Pons (tissue), 1 donor: ENCODE measurements around the gene NUBP2.

Source experiments
- DNase-seq: peaks from one replicate; pipeline ENCODE4 v3.0.0-alpha.2; 2016; ENCODE audit warnings: low spot score

NUBP2 gene

DNA sequence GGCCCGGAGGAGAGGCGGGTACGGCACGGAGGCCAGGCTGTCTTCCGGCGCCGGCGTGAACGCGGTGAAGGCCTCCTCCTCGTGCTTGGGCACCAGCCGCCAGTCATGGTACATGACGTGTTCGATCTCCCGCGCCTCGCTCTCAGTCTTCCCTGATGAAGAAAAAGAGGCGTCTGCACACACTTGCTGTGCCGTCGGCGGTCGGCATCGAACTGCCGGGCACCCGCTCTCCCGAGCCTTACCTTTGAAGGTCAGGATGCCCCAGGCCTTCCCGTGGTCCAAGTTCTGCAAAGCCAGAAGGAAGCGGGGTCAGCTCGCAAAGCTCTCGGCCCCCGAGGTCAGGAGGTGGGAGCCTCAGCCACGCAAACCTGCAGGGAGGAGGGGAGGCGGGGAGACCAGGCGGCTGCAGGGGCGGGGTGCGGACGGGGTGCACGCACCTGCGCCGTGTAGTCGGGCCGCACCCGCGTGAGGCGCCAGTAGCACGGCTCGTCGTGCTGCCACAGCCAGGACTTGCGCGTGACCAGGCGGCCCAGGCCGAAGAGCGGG is 10.3 kb upstream of the NUBP2 start, which contains the start of gene EME2:
Gene EME2, plus strand, starts transcription at position 449 of the 546 bp plus-strand sequence. CDS start 418 bp downstream, outside the sequence.
- no peak for DNase-seq

- DNase-seq: peak; percentile 63
Observed at GRCh38 chr16:1772908-1773702, 9.7 kb upstream of the NUBP2 start, which contains the start of gene MRPS34. TSS of gene MRPS34 (minus strand) at chr16:1773134. CDS start at chr16:1773119, 15 bp downstream.

GRCh38 chr16:1773703-1774447 is 8.9 kb upstream of the NUBP2 start:
- no peak for DNase-seq

- DNase-seq: no peak
Observed at GRCh38 chr16:1774448-1774780, 8.3 kb upstream of the NUBP2 start.

DNA sequence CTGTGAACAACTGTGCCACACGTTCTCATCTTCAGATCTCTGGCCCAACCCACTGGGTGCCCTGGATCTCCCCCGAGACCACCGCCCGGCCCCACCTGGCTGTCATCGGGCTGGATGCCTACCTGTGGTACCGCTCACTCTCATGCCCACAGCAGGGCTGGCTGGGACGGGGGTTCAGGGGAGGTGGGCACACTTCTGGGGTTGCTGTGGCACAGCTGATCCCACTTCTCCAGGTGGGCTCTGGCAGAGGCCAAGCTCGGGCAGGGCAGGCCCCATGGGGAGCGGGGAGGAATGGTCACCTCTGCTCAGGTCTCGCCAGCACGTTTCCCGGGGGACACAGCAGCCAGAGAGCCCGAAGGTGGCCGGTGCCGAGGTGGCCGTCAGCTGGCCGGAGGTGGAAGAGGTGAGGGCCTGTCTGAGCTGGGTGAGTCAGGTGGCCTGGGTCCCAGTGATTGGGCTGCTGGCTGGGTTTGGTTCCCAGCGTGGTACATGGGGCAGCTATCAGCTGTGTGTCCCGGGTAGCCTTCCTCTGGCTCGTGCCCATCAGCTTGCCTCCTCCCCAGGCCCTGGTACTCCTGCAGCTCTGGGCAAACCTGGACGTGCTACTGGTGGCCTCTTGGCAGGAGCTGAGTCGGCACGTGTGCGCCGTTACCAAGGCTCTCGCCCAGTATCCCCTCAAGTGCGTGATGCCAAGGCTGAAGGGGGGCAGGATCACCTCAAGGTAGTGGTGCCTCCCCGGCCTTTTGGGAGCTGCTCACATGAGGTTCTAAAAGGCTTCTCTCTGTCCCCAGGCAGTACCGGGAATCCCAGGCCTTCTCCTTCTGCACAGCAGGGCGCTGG is 7.5 kb upstream of the NUBP2 start:
- DNase-seq: no peak

DNA sequence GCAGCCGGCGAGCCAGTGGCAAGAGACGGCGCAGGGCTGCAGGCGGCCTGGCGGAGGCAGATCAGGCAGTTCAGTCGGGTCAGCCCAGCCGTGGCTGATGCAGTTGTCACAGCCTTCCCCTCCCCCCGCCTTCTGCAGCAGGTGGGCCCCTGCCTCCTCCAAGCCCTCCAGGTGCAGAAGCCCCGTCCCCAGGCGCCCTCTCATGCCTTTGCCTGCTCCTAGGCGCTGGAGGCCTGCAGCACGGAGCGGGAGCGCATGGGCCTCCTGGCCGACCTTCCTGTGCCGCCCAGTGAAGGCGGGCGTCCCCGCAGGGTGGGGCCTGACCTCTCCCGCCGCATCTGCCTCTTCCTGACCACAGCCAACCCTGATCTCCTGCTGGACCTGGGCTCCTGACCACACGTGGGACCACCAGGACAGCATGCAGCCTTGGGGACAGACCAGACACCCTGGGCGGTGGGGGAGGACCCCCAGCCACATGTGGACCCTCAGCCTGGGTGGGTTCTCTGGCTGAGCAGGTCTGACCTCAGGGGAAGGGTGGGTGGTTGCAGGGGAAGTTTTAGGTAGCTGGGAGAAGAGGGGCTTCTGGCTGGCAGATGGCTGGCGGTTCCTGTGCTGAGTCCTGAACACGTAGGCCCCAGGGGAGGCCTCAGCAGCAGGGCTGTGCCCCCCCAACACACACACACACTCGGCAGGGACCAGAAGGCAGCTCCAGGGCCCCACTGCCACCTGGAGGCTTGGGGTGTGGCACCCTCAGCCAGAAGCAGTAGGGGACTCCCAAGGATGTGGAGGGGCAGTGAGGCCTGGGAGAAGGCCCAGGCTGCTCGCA is 6.7 kb upstream of the NUBP2 start:
- DNase-seq: no peak

DNA sequence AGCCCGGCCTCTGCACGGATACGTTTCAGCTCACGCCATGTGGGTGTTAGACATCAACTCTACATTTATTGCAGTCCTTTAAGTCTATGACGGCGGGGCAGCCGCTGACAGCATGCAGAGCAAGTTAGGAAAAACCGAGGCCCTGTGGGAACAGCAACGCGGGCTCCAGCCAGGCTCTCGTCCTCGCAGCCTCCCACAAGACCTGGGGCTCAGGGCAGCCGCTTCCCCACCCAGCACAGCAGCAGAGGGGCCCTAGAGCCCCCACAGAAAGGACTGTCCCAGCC is 6.1 kb upstream of the NUBP2 start:
- no peak for DNase-seq

- no peak for DNase-seq
Observed at GRCh38 chr16:1776991-1777374, 5.8 kb upstream of the NUBP2 start.

- DNase-seq: no peak
Observed at GRCh38 chr16:1777375-1778199, 5.2 kb upstream of the NUBP2 start.

GRCh38 chr16:1778200-1779179 is 4.3 kb upstream of the NUBP2 start:
- no peak for DNase-seq

DNA sequence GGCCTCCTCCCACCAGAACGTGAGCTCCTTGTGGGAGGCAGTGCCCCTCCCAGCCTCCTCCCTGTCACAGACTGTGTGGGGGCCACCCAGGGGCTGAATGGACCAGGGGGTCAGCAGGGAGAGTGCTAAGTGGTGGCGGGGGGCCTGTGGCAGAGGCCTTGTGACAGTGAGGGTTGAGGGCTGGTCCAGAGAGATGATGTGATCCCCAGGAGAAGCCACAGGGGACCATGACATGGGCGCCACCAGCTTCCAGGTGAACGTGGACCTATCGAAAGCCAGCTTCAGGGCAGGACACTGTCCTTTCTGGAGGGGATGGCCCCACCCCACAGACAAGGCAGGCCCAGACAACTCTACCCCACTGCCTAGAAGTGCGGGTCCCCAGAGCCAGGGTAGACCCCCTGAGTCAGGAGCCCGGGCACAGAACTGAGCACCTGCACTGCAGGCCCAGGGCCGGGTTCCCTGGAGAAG is 3.5 kb upstream of the NUBP2 start:
- no peak for DNase-seq

DNA sequence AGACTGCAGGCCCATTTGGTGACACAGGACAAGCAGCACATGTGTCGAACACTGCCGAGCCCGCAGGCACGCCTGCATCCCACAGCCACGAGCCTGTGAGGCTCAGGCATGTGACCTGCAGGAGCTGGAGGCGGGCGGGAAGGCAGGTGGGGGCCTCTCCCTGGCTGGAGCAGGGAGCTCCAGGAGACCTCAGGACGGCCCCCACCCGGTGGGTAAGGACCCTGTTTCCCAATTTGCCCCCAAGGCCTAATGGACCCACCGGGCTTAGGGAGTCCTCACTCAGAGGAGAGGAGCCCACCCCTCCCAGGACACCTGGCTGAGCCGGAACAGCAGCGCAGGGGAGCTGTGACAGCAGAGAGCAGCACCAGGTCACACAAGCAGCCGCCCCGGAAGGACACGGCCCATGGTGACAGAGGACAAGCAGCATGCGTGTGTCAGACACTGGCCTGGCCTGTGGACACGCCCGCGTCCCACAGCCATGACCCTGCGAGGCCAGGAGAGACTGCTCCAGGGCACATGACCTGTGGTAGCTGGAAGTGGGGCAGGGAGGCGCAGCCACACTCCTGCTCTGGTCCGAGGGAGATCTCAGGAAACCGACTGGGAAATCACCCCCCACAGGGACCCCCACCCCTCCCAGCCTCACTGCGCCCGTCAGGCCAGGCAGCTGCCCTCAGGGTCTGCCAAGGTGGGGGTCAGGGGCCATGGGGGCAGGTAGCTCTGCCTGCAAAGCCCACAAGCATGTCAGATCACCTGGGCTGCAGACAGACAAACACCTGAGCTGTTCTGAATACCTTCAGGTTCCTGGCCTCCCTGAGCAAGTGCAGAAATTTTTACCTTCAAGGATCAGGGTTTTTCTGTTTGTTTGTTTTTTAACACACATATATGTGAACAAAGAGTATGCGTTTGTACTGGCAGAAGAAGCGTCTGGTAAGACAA is 2.8 kb upstream of the NUBP2 start:
- no peak for DNase-seq

DNA sequence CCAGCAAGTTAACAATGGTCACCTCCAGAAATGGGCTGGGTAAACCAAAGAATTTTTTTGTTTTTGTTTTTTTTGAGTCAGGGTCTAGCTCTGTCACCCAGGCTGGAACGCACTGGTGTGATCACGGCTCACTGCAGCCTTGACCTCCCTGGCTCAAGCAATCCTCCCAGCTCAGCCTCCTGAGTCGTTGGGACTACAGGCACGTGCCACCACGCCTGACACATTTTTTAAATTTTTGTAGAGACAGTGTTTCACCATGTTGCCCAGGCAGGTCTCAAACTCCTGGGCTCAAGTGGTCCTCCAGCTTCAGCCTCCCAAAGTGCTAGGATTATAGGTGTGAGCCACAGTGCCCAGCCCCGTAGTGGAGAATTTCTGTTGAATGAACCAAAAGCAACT is 2.1 kb upstream of the NUBP2 start:
- DNase-seq: no peak

DNA sequence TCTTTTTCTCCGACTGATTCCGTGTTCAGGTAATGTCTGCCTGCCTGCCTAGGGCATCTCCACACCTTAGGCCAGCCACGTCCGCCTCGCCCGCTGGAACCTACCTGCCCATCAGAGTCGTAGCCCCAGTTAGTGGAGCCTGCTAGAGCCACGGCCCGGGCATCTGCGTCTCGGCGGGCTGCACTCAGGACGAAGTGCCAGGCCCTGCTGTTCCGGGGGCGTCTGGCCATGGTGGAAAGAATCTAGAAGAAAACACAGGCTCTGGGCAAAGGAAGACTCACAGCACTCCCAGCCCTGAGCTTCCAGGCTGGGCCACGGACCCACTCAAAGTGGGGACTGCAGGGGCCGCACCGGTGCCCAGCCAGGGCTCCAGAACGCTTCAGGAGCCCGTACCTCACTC is 1.5 kb upstream of the NUBP2 start:
- DNase-seq: no peak

GRCh38 chr16:1781758-1782407 is 877 bp upstream of the NUBP2 start:
- no peak for DNase-seq

GRCh38 chr16:1784977-1785845 is 2.5 kb downstream of the NUBP2 start:
- DNase-seq: no peak

GRCh38 chr16:1785846-1786170 is 3.0 kb downstream of the NUBP2 start:
- DNase-seq: no peak
